Head of caudate nucleus (tissue), 42 donors: ENCODE results near the gene GMFB.

Experiments used
- DNase-seq, 42 donors: peaks; one replicate each; pipeline versions ENCODE4 v3.0.0 to v3.0.0-alpha.2; 2020 to 2021; ENCODE audit warnings: mixed read lengths in 7 of 42
- intact Hi-C: fragments of 100-400 bp; cut with DNase I; formaldehyde crosslinking; loops from one replicate; pipeline ENCODE4 v1.15.0; 2022

GMFB gene

DNA sequence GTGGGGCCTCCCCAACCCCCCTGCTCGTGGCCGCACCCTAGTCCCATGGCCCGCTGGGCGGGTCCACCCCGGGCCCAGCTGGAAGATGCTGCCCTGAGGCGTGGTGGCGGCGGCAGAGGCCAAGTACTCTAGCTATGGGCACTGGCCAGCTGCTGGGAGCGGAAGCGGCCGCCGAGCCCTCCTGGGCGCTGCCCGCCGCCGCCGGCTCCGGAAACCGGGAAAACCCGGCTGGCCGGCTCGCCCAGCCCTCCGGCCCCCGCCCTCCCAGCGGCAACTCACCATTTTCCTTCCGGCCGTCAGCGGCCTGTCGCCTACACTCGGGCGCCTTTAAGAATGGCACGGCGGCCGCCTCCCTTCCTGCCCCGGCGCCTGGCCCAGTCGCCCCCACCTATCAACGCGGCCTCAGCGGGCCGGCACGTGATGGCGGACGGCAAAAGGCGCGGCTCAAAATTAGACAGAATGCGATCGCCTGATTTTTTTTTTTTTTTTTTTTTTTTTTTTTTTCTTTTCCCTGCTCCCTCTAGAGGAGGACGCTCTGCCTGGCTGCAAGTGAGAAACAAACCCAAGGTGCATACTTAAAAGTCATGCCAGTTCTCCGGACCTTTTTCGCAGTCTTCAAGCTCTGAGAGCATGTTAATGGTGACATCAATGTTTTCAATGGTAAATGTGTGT, at the start of gene GMFB:
GMFB (minus strand) TSS at position 335 of the 672 bp plus-strand sequence; CDS start at position 282, 53 bp downstream.
- DNase-seq, result peak; percentile 76 to 96 (median 90)
- intact Hi-C loops, result loop anchor here (2.0 kb wide), 2 partner anchors 22 to 50 kb away; no protein-coding TSS in a partner anchor

DNA sequence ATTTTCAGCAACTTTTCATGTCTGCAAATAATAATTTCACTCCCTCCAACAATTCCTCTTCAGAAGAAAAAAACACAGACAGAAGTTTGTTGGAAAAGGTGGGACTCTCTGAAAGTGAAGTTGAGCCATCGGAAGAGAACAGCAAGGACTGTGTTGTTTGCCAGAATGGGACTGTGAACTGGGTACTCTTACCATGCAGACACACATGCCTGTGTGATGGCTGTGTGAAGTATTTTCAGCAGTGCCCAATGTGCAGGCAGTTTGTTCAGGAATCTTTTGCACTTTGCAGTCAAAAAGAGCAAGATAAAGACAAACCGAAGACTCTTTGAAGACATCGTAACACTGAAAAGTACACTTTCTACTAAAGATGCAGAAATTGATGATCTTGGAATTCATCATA, 49.3 kb upstream of the GMFB start:
- no peak for DNase-seq
- intact Hi-C loops, result no loop called here

DNA sequence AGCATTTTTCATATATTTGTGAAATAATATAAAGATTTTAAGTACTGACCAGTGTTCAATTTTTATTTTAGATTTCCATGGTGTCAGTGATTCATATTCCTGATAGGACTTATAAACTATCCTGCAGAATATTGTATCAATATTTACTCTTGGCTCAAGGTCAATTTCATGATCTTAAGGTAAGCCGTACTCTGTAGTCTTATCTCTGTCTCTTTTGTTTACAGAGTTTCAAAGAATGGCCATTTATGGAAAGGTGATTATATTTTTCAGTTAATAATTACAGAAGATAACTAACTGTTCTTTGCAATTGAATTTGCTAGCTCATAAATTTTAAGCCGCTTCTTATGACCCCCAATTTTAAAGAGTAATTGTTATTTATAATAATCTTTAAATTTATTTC, 48.9 kb upstream of the GMFB start:
- intact Hi-C loops, result no loop called here
- no peak for DNase-seq

DNA sequence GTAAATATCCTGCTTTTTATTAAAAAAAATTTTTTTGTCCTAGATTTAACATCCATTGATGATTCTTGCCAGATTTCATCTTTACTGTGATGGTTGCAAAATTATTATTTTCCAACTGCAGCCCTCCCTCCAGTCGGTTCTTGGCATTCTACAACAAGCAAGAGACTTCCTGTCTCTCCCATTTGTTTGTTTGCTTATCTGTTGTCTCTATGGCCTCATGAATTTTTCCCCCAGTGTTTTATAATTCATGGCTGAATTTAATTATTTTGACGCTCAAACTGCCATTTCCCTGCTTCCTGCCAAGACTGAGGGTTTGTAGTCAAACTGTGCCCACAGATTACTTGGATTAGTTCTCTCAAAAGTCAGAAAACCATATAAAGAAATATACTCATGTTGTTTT, 46.9 kb upstream of the GMFB start:
- intact Hi-C loops, result no loop called here
- no peak for DNase-seq

DNA sequence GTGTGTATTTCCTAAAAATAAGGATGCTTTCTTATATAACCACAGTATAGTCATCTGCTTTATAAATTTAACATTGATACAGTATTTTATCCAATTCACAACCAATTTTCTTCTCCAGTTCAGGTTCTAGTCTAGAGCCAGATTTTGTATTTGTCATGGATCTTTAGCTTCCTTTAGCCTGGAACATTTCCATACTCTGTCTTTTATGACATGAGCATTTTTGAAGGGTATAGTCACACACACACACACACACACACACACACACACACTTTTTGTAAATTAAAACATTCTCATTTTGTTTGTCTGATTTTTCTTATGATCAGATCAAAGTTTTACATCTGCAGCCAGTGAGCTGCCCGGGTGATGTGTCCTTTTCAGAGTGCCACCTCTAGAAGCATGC, 46.3 kb upstream of the GMFB start:
- intact Hi-C loops, result no loop called here
- no peak for DNase-seq

DNA sequence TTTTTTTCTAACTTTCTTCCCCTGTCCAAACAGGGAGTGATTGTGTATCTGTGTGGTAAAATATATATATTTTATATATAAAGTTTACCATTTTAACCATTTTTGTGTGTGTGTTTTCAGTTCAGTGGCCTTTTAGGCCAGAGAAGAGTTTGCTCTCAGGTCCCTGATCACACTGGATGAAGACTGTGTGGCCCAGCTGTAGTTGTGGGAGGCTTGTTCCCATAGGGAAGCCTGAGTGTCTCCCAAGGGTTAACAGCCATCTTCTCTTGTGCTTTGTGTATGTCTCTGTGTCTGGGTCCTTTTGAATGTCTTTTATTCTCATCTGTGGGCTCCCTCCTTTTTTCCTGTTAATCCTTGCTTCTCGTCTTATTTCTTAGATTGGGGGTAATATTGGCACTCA, 44.3 kb upstream of the GMFB start:
- intact Hi-C loops, result no loop called here
- no peak for DNase-seq

DNA sequence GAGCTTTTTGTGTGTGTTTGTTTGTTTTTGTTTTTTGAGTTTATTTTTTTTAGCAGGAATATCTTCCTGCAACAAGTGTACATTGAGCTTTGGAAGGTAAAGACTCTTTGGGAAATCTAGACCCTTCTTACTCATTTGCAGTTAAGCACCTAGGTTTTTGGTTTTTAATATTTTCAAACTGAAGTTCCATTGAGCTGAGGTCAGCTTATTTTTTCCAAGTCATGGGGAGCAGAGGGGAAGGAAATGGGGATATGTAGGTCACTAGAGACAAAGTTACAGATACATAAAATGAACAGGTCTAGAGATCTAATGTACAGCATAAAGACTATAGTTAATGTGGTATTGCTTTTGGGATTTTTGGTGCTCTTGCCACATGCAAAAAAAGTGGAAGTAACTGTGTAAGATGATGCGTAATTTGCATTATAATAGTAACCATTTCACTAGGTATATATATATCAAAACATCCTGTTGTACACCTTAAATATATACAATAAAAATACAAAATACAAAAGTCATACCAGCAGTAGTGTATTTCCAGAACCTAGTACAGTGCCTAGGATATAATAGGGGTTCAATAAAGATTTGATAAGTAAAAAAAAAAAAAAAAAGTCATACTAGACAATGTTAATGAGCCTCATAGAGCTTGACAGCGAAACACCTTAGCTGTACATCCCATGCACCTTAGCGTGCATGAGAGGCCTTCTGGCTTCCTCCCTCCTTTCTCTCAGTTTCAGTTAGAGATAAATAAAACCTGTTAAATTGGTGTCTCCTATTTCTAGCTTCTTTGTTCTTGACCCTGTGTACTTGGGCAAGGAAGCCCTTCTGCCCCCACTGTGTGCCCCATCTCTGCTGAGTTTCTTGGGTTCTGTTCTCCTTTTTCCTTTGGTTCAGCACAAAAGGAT, 43.6 kb upstream of the GMFB start:
- intact Hi-C loops, result no loop called here
- DNase-seq, result no peak

DNA sequence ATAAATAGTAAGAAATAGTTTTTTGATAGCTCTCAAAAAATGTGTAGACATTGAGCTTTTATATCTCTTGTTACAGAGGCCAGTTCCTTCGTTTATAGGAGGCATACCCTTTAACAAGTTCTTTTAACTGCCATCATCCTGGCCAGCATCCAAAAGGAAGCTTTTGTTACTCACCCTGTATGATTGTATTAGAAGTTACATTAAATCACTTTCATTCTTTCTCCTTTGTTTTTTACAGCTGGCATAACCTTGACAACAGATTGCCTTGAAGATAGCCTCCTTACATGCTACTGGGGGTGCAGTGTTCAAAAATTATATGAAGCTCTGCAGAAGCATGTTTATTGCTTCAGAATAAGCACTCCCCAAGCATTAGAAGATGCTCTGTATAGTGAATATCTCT, 41.0 kb upstream of the GMFB start:
- intact Hi-C loops, result no loop called here
- DNase-seq, result no peak

DNA sequence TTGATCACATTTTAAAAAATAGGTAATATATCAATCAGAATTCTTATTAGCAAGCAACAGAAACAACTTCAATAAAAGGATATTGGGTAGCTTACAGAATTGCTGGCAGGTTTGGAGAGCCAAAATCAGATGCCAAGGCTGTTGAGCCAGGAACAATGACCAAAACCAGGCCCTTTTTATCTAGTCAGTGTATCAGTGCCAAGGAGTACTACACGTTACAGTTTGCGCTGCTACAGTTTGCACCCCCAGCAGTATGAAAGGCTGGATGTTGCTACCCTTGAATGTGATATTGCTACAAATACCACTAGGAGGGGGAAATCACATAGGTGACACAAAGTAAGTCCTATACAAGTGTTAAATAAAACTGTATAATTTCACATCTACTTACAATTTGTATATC, 40.2 kb upstream of the GMFB start:
- no peak for DNase-seq
- intact Hi-C loops, result no loop called here

DNA sequence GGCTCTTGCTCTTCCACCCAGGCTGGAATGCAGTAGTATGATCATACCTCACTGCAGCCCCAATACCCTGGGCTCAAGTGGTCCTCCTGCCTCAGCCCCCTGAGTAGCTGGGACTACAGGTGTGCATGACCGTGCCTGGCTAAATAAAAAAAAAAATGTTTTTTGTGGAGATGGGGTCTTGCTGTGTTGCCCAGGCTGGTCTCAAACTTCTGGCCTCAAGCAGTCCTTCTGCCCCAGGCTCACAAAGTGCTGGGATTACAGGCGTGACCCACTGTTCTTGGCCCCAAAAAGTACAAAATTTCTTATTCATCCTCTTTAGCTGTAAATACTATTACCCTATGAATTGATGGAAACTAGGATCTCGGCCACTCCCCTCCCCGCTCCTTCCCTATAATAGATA, 35.6 kb upstream of the GMFB start:
- DNase-seq, result no peak
- intact Hi-C loops, result no loop called here

DNA sequence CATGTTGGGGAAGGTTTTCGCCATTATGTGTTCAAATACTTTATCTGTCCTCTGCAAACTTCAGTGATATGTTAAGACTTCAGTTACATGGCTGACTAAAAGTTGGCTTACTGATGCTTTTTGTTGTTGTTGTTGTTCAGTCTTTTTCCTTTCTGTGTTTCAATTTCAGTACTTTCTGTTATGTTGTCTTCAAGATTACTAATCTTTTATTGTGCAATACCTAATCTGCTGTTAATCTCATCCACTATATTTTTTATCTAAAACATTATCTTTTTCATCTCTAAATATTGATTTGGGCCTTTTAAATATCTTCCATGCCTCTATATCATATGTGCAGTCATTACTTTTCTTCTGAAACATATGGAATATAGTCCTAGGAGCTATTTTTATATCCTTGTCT, 27.9 kb upstream of the GMFB start:
- DNase-seq, result no peak
- intact Hi-C loops, result no loop called here

DNA sequence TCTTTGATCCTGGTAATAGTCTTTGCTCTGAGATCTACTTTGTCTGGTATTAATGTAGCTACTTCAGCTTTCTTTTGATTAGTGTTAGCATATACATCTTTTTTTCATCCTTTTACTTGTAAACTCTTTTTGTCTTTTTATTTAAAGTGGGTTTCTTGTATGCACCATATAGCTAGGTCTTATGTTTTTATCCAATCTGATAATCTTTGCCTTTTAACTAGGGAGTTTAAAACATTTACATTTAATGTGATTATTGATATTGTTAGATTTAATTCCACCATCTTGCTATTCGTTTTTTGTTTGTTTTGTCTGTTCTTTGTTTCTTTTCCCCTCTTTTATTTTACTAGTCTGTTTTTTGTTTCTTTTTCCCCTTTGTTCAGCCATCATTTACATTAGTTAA, 26.9 kb upstream of the GMFB start:
- intact Hi-C loops, result no loop called here

DNA sequence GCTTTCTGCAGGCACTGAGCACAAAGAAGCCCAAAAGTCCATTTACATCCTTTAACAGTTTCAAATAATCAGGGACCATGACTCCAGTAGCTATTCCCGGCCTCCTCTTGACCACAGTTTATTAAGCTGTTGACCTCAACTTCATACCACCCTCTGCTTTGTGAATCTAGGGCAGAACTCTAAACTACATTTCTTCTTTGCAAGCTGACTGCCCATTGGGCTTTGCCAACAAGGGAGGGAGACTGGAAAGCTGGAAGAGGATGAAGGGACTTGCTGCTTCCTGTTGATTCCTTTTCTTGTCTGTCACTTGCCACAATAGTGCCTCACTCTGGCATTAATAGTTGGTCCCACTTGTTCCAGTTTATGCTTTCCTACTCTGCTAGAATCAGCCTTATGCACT, 23.6 kb upstream of the GMFB start:
- intact Hi-C loops, result no loop called here
- peak in 4 of 42 donors; percentile 11 to 31 (median 14) for DNase-seq

More for the DNA sequence above, 26.9 kb upstream of the GMFB start:
- no peak for DNase-seq

DNA sequence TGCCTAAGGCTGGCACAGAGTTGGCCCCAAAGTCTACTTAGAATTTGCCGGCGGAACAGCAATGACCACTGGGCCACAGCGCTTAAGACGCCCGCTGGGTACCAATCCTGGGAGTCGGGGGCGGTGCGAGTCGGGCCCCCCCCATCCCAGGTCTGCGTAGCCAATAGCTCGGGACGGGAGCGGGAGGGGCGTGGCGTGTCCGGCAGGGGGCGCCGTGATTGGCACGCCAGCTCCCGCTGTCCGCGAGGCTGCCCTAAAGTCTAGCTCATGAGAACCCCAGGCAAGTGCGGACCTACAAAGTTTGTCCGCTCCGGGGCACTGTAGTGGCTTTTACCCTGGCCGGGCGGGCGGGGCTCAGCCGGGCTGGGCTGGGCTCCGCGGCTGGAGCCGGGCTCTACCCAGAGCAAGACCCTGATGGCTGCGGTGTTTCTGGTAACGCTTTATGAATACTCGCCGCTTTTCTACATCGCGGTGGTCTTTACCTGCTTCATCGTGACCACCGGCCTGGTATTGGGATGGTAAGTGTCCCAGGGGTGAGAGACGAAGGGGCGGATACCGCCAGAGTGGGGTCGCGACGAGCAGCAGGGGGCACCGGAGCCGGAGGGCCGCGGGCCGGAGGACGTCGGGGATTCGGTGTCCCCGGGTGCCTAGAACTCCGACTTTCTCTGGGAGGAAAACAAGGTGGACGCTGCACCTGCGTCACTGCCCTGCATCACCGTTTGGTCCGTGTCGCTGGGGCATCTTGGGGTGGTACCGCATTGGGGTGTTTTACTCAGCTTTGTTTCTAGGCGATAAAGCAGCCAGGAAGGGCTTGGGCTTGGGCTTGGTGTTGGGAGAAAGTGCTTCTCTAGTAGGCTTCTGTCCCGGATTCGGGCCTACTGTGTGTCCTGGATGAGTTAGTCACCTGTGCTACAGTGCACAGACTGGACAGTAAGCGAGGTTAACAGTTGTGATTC, 21.0 kb upstream of the GMFB start, which contains the start of gene CGRRF1:
CGRRF1 (plus strand) TSS at position 361 of the 956 bp plus-strand sequence; CDS start at position 415, 54 bp downstream.
- intact Hi-C loops, result loop anchor here (2.0 to 5.0 kb wide), 2 partner anchors 21 to 68 kb away; partner anchors contain the start of genes CNIH1 and GMFB
- peak; percentile 97 to 100 (median 99) for DNase-seq

DNA sequence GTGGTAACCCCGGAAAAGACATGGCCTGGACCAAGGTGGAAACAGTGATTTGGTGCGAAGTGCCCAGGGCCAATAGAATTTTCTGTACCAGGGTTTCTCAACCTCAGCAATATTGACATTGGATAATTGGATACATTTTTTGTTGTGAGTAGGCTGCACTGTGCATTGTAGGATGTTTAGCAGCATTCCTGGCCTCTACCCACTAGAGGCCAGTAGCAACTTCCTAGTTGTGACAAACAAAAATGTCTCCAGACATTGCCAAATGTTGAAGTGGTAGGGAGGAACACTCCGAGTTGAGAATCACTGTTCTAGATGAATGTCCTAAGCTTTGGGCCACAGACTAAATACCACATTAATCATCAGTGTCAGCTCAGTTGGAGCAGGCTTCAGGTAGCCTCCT, 14.7 kb upstream of the GMFB start:
- DNase-seq, result no peak
- intact Hi-C loops, result no loop called here

DNA sequence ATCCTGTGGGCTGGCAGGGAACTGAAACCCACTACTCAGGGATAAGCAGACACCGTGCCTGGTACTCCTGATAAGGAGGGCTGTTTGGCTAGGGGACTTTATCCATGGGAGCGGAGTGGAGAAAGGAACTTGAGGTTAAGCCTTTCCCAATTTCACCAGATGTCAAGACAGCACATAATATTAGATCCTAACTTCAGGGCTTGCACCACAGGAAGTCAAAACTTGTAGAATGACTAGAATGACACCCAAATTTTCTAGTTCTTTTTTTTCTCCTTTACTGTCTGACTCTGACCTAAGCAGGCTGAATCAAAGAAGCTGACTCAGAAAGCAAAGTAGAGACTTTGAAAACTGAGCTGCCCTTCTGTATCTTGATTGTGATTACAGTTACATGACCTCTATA, 13.8 kb upstream of the GMFB start:
- intact Hi-C loops, result no loop called here
- DNase-seq, result no peak

DNA sequence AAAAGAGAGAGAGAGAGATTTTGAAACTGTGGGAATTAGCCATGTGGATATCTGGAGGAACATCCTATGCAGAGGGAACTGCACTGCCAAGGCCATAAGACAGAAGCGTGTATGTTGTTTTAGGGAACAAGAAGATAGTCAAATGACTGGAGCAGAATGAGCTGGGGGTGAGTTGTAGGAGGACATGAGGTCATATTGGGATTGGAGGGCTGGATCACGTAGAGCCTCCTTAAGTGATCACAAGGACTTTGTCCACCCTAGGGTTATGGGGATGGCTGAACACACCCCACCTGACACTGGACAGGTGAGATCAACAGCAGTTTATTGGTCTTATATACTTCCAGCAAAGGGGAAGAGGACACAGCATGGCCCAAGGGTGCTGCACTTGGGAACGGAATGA, 12.7 kb upstream of the GMFB start:
- intact Hi-C loops, result no loop called here
- no peak for DNase-seq

DNA sequence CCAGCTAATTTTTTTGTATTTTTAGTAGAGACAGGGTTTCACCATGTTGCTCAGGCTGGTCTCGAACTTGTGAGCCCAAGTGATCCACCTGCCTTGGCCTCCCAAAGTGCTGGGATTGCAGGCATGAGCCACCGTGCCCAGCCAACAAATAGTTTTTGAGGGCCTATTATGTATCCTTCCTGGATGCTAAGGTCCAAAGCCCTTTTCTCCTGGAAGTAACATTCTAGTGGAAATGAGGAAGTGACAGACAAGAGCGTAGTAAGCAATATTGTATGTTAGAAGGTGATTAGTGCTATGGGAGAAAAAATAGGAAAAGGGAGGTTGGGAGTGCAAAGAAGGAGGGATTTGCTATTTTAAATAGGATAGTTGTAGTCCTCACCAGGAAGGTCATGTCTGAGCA, 12.0 kb upstream of the GMFB start:
- DNase-seq, result no peak
- intact Hi-C loops, result no loop called here

DNA sequence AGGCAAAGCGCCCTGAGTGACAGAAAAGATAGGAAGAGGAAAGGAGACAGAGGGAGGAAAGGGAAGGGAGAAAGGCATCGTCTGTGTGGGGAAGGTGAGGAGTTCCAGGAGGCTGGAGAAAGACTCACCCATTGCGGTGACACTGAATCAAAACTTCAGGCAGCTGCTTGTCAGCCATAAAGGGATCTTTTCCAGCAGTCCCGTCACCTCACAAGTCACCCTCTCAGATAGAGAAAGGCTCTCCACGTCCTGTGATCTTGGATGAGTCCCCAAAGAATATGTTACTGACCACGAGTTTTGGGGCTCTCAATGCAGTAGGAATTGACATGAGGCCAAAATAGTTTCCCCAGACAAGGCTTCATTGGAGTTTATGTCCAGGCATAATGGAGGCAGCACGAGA, 9.8 kb upstream of the GMFB start:
- intact Hi-C loops, result no loop called here
- DNase-seq, result no peak
